GM18909 (cell line): Measurements from ENCODE around the gene COMMD6.
A peak's percentile ranks its signal among the peaks of the same experiment; 100 is the strongest.

Source experiments
- ATAC-seq: cut with Tn5 transposase; IDR thresholded peaks from one replicate; pipeline ENCODE4 v1.9.1; 2021; ENCODE audit warnings: mild to moderate bottlenecking; ENCODE audit not compliant: unreplicated experiment, poor library complexity

COMMD6 gene

DNA sequence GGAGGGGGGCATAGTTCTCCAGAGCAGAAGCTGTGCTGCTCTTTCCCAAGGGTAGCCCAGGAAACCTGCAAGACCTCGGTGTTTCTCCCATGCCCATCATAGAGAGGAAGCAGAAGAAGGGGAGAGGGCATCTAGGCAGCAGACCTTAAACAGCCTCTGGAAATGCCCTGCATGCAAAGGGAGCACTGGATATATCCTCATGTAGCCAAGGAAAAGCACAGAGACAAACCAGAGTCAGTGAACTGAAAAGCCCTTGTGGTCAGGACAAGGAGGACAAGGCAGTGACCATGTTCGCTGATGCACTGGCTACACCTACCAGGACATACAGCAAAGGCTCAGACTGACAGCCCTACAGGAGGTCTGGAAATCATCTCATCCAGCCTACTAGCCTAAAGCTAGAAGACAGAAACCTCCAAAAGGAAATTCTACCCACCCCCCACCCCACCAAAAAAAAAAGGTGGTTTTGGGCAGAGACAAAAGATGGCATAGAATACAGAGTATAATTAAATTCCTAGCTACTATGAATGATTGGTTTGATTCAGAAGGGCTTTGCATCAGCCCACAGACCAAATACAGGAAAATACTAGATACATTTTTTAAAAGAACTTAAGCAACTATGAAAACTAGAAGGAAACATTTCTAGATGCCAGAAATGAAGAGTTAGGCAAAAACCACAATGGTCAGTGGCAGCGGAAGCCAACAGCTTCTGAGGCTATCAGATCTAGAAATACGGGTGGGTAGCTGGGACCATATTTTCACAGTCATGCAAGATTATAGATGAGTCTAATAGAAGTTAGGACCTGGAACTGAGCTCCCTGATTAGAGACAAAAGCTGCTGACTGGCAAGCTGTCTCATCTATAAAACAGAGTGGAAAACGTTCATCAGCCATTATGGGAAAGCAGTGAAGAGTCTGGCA, 51.2 kb downstream of the COMMD6 start:
- no peak for ATAC-seq

GRCh38 chr13:75485286-75486062, 52.2 kb downstream of the COMMD6 start:
- ATAC-seq: no peak

DNA sequence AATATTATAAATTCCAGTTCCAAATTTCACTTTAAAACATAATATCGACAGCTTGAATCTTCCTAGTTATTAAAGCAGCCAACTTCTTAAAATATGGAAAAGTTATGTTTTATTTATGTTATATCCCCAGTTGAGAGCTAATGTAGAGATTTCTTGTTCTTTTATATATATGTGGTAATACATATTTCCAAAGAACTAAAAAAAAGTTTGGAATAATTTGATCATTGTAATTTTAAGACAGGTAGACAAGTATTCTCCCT, 54.9 kb downstream of the COMMD6 start:
- no peak for ATAC-seq

DNA sequence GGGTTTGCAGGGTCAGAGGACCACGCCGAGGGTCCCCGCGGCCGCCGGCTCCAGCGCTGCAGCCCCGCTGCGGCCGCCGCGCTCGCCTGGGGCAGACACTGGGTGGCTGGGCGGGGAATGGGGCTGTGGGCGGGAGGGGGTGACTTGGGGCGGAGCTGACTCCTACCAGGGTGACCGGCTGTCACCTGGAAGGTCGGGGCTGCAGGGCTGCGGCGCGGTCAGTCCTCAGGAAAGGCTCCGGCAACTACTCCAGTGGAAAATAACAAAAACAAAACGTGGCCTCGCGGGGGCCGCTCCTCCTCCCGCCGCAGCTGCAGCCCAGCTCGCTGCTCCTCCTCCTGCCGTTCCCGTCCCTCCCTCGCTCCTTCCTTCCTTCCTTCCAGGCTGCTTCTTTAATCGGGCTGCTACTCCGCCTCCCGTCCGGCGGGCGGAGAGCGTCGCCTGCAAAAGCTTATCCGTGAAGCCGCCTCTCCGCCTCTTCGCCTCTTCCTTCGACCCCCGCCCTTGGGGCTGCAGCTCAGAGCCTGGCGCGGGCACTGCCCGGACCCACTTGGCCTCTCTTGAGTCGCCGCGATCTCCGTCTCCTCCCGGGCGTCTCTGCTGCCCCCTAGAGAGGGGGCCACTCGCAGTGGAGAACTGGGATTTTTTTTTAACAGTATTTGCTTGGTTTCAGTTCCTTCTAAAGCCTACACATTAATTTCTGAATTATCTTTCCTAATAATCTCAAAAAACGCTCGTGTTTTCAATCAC, 55.4 kb downstream of the COMMD6 start, which contains the start of gene TBC1D4:
TBC1D4 (minus strand) TSS at position 100 of the 750 bp plus-strand sequence. CDS start 402 bp downstream, outside the sequence.
- peak; percentile 81 for ATAC-seq

- peak; percentile 28 for ATAC-seq
Measured at GRCh38 chr13:75481176-75482069, 56.2 kb downstream of the COMMD6 start.

- peak; percentile 14 for ATAC-seq
Measured at GRCh38 chr13:75480671-75481175, 56.9 kb downstream of the COMMD6 start.

GRCh38 chr13:75479102-75479740, 58.4 kb downstream of the COMMD6 start:
- no peak for ATAC-seq

DNA sequence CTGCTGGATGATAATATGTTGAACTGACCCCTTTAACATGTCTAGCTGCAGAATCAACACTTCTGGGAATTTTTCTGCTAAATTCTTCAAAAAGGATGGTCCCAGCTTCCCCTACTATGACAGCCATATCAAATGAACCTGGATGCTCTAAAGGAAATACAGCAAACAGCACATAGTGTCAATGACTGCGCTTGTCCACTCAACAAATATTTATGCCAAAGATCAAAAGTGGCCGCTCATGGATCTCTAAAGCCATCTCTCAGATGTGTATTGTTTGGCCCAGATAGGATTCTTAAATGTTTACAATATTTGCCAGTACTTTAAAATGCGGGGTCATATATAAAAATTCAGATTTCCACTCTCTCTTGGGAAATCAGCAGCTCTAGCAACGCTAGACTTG, 59.0 kb downstream of the COMMD6 start:
- no peak for ATAC-seq
